ENCODE measurements around the gene CASKIN2. TPM values are rescaled to one million over a fixed set of nuclear protein-coding genes. Genes with fewer than 3 reads are reported as not detected.

Gene CASKIN2
- total and polyA plus RNA-seq, 7 donors = 8.2 to 33.5 (median 26.3) TPM

- H3K36me3 ChIP-seq (ENCODE audit: insufficient read depth in 1 of 2, low read depth in 1 of 2) = no peaks in the 10 kb centered on the region
- peaks cover 45% of the 10 kb centered on the region for H3K4me1 ChIP-seq
- DNase-seq = no peak
- peak overlapping the region; percentile 98 for H3K27ac ChIP-seq
- TF ChIP-seq CTCF (IDR thresholded peaks at IDR 0.05) = no peak
- no peaks in the 10 kb centered on the region for H3K9me3 ChIP-seq
- peak overlapping the region; percentile 43 for H3K4me3 ChIP-seq
- intact Hi-C loops (cut with DNase I) = loop anchor here (5.0 kb wide), 2 partner anchors 53 to 58 kb away; partner anchors contain the start of genes CASKIN2 (in 1 of the 2) and TSEN54 (in 1 of the 2)
- 23 to 39% (median 24%) methylated on average over 9 of the region's 9 CpGs for WGBS, 3 donors
- H3K27me3 ChIP-seq (ENCODE audit: insufficient read depth in 3 of 3, low read length in 2 of 3) = no peaks in the 10 kb centered on the region
- ATAC-seq = peak; percentile 84 to 88 (median 85)
Observed at GRCh38 chr17:75459590-75460267, 55.6 kb downstream of the CASKIN2 start.

- Histone ChIP-seq H3K36me3 (ENCODE audit: insufficient read depth in 1 of 2, low read depth in 1 of 2) (no peaks in the 10 kb centered on the region), H3K4me3 (peak overlapping the region; percentile 43), H3K27me3 (ENCODE audit: insufficient read depth in 3 of 3, low read length in 2 of 3) (no peaks in the 10 kb centered on the region), H3K9me3 (no peaks in the 10 kb centered on the region), H3K4me1 (peaks cover 45% of the 10 kb centered on the region), H3K27ac (peak overlapping the region; percentile 98)
- 16 to 29% (median 27%) methylated on average over 1 of the region's 1 CpG for WGBS, 3 donors
- intact Hi-C loops (cut with DNase I) = loop anchor here (5.0 kb wide), 2 partner anchors 53 to 58 kb away; partner anchors contain the start of genes CASKIN2 (in 1 of the 2) and TSEN54 (in 1 of the 2)
- DNase-seq = no peak
- TF ChIP-seq CTCF (IDR thresholded peaks at IDR 0.05) = no peak
- ATAC-seq = peak in 3 of 4 donors; percentile 42 to 61 (median 47)
Observed at GRCh38 chr17:75459246-75459589, 56.1 kb downstream of the CASKIN2 start.

- TF ChIP-seq CTCF (IDR thresholded peaks at IDR 0.05) = no peak
- Histone ChIP-seq H3K4me1 (peaks cover 42% of the 10 kb centered on the region), H3K9me3 (no peaks in the 10 kb centered on the region), H3K36me3 (ENCODE audit: insufficient read depth in 1 of 2, low read depth in 1 of 2) (no peaks in the 10 kb centered on the region), H3K27ac (peak overlapping the region; percentile 98), H3K27me3 (ENCODE audit: insufficient read depth in 3 of 3, low read length in 2 of 3) (no peaks in the 10 kb centered on the region), H3K4me3 (peak overlapping the region; percentile 95)
- ATAC-seq = peak in 3 of 4 donors; percentile 13 to 36 (median 17)
- intact Hi-C loops (cut with DNase I) = loop anchor here (5.0 kb wide), 2 partner anchors 55 to 60 kb away; partner anchors contain the start of genes CASKIN2 (in 1 of the 2) and TSEN54 (in 1 of the 2)
- 0 to 2% (median 1%) methylated on average over 38 of the region's 38 CpGs for WGBS, 3 donors
- DNase-seq = peak; percentile 32 to 59
Observed at GRCh38 chr17:75457047-75457654, 58.2 kb downstream of the CASKIN2 start.

GRCh38 chr17:75456417-75457046, 58.8 kb downstream of the CASKIN2 start, which contains the start of gene TMEM94:
TMEM94 (plus strand) TSS chr17:75456635; CDS start chr17:75471906, 15,271 bp downstream.
- 0% methylated on average over 28 to 33 of the region's 33 CpGs for WGBS, 3 donors
- Histone ChIP-seq H3K36me3 (ENCODE audit: insufficient read depth in 1 of 2, low read depth in 1 of 2) (no peaks in the 10 kb centered on the region), H3K4me1 (peaks cover 42% of the 10 kb centered on the region), H3K4me3 (peak within 1 kb of the TSS; percentile 95), H3K27ac (peak within 1 kb of the TSS; percentile 98), H3K27me3 (ENCODE audit: insufficient read depth in 3 of 3, low read length in 2 of 3) (no peaks in the 10 kb centered on the region), H3K9me3 (no peaks in the 10 kb centered on the region)
- ATAC-seq (peak; percentile 89 to 96 (median 93)), DNase-seq (peak; percentile 93 to 97)
- intact Hi-C loops (cut with DNase I) = loop anchor here (5.0 kb wide), 2 partner anchors 56 to 61 kb away; partner anchors contain the start of genes CASKIN2 (in 1 of the 2) and TSEN54 (in 1 of the 2)
- no peak for TF ChIP-seq CTCF (IDR thresholded peaks at IDR 0.05)
